CD4-positive, CD25-positive, alpha-beta regulatory T cell (primary cell): ENCODE measurements around the gene PDCD7. TPM values are rescaled to one million over a fixed set of nuclear protein-coding genes. Genes with fewer than 3 reads are reported as not detected.
"Not testable (repeated sequence)": the region's sequence is repeated elsewhere in the genome, so short reads cannot be mapped to it uniquely, and the experiment has no call there.

Source experiments
- ATAC-seq, 2 donors: fragments of 150-1000 bp; cut with Tn5 transposase; one replicate each; pipeline ENCODE4 v1.10.0; 2021; ENCODE audit warnings: low read depth in 2 of 2, moderate number of reproducible peaks in 2 of 2, moderate library complexity in 1 of 2
- DNase-seq, 3 donors: peaks; one replicate each; pipeline versions ENCODE4 v3.0.0 to v3.0.0-alpha.2; 2012 to 2022; ENCODE audit warnings: mixed read lengths in 1 of 3
- H3K27ac ChIP-seq: one replicate; pipeline ENCODE4 v1.7.0; 2013; ENCODE audit warnings: mild to moderate bottlenecking, low read length; ENCODE audit not compliant: insufficient read depth, poor library complexity, severe bottlenecking
- H3K27me3 ChIP-seq: one replicate; pipeline ENCODE4 v1.7.0; 2013; ENCODE audit warnings: low read length; ENCODE audit not compliant: control insufficient read depth, insufficient read depth
- H3K36me3 ChIP-seq: one replicate; pipeline ENCODE4 v1.7.0; 2013; ENCODE audit warnings: mild to moderate bottlenecking, low read length, moderate library complexity; ENCODE audit not compliant: control insufficient read depth, insufficient read depth
- H3K4me1 ChIP-seq: 2 replicates; pipeline ENCODE4 v1.7.0; 2013; ENCODE audit warnings: mild to moderate bottlenecking, low read length; ENCODE audit not compliant: insufficient read depth, control insufficient read depth, poor library complexity, severe bottlenecking
- H3K4me3 ChIP-seq: one replicate; pipeline ENCODE4 v1.7.0; 2013; ENCODE audit warnings: low read depth, mild to moderate bottlenecking, low read length, moderate library complexity
- H3K9me3 ChIP-seq, 2 experiments: 1 replicate in 1 of 2; 2 replicates in 1 of 2; pipeline ENCODE4 v1.7.0; 2013; ENCODE audit warnings: low read length in 2 of 2, mild to moderate bottlenecking in 1 of 2, moderate library complexity in 1 of 2; ENCODE audit not compliant: control insufficient read depth in 2 of 2
- H3K27ac Mint-ChIP-seq, 3 donors: one replicate each; pipeline ENCODE4 v1.8.0; 2020 to 2022; ENCODE audit warnings: mild to moderate bottlenecking in 3 of 3, mixed read lengths in 3 of 3, moderate library complexity in 2 of 3
- H3K27me3 Mint-ChIP-seq: one replicate; pipeline ENCODE4 v1.8.0; 2022; ENCODE audit warnings: mild to moderate bottlenecking, mixed read lengths
- H3K36me3 Mint-ChIP-seq: one replicate; pipeline ENCODE4 v1.8.0; 2020; ENCODE audit warnings: mixed read lengths
- H3K4me1 Mint-ChIP-seq, 4 donors: one replicate each; pipeline ENCODE4 v1.8.0; 2020 to 2022; ENCODE audit warnings: mixed read lengths in 4 of 4, mild to moderate bottlenecking in 1 of 4
- H3K4me3 Mint-ChIP-seq, 4 donors: one replicate each; pipeline ENCODE4 v1.8.0; 2020 to 2022; ENCODE audit warnings: mild to moderate bottlenecking in 4 of 4, mixed read lengths in 4 of 4, moderate library complexity in 3 of 4
- H3K9me3 Mint-ChIP-seq, 7 donors: one replicate each; pipeline ENCODE4 v1.8.0; 2020 to 2022; ENCODE audit warnings: mixed read lengths in 7 of 7, mild to moderate bottlenecking in 3 of 7, moderate library complexity in 2 of 7
- polyA plus RNA-seq, 4 donors: library from polyadenylated mRNA; unstranded; fragments of 300-500 nt; fragmentation: Illumina TruSeq; gene quantifications; one replicate each; pipeline ENCODE4 v1.2.3, GENCODE V29; 2021
- total RNA-seq: library from RNA; stranded (reverse); gene quantifications from one replicate; pipeline ENCODE4 v1.2.3, GENCODE V29; 2022

Gene PDCD7
- total and polyA plus RNA-seq, 5 donors from 2014 or later = 12.3 to 37.6 (median 14.6) TPM

- H3K27me3 ChIP-seq = no peaks in the 10 kb centered on the region
- no peaks in the 10 kb centered on the region for H3K9me3 ChIP-seq
- H3K36me3 ChIP-seq = peaks cover 41% of the 10 kb centered on the region
- H3K4me1 Mint-ChIP-seq = peaks cover 0 to 5% (median 1%) of the 10 kb centered on the region in 4 donors
- DNase-seq (peak; percentile 8 to 52 (median 9)), ATAC-seq (no peak)
- H3K4me3 Mint-ChIP-seq = no peak overlapping the region
- peak overlapping the region in 1 of 3 donors; percentile 84 for H3K27ac Mint-ChIP-seq
- no peaks in the 10 kb centered on the region for H3K4me1 ChIP-seq
- H3K27me3 Mint-ChIP-seq = no peaks in the 10 kb centered on the region
- H3K4me3 ChIP-seq = no peak overlapping the region
- no peaks in the 10 kb centered on the region for H3K9me3 Mint-ChIP-seq
- H3K36me3 Mint-ChIP-seq = peaks cover 43% of the 10 kb centered on the region
- no peak overlapping the region for H3K27ac ChIP-seq
Observed at GRCh38 chr15:65101411-65101890, 32.2 kb downstream of the PDCD7 start.

GRCh38 chr15:65100442-65100841, 33.2 kb downstream of the PDCD7 start:
- H3K27ac Mint-ChIP-seq = no peak overlapping the region
- no peaks in the 10 kb centered on the region for H3K27me3 Mint-ChIP-seq
- H3K4me3 Mint-ChIP-seq = no peak overlapping the region
- H3K27ac ChIP-seq = no peak overlapping the region
- H3K36me3 Mint-ChIP-seq = peaks cover 40% of the 10 kb centered on the region
- peaks cover 35% of the 10 kb centered on the region for H3K36me3 ChIP-seq
- no peaks in the 10 kb centered on the region for H3K9me3 ChIP-seq
- H3K9me3 Mint-ChIP-seq = no peaks in the 10 kb centered on the region
- ATAC-seq (no peak), DNase-seq (no peak)
- peaks cover 0 to 5% (median 1%) of the 10 kb centered on the region in 4 donors for H3K4me1 Mint-ChIP-seq
- H3K27me3 ChIP-seq = no peaks in the 10 kb centered on the region
- no peaks in the 10 kb centered on the region for H3K4me1 ChIP-seq
- H3K4me3 ChIP-seq = no peak overlapping the region

- H3K36me3 ChIP-seq = peaks cover 29% of the 10 kb centered on the region
- not testable (repeated sequence) for H3K27ac Mint-ChIP-seq, H3K4me3 ChIP-seq, H3K4me1 ChIP-seq, H3K9me3 ChIP-seq, H3K27ac ChIP-seq, H3K27me3 ChIP-seq, DNase-seq, H3K4me1 Mint-ChIP-seq, H3K9me3 Mint-ChIP-seq, ATAC-seq, H3K4me3 Mint-ChIP-seq, H3K27me3 Mint-ChIP-seq
- peaks cover 37% of the 10 kb centered on the region for H3K36me3 Mint-ChIP-seq
Observed at GRCh38 chr15:65099801-65100200, 33.8 kb downstream of the PDCD7 start.

GRCh38 chr15:65099336-65099735, 34.3 kb downstream of the PDCD7 start:
- no peak overlapping the region for H3K4me3 ChIP-seq
- H3K4me1 ChIP-seq = no peaks in the 10 kb centered on the region
- Mint-ChIP-seq H3K27ac (no peak overlapping the region), H3K4me1 (peaks cover 0 to 5% (median 1%) of the 10 kb centered on the region in 4 donors), H3K27me3 (no peaks in the 10 kb centered on the region), H3K36me3 (peaks cover 37% of the 10 kb centered on the region), H3K4me3 (no peak overlapping the region), H3K9me3 (no peaks in the 10 kb centered on the region)
- no peak for ATAC-seq
- no peaks in the 10 kb centered on the region for H3K27me3 ChIP-seq
- peaks cover 28% of the 10 kb centered on the region for H3K36me3 ChIP-seq
- no peak overlapping the region for H3K27ac ChIP-seq
- DNase-seq = no peak
- H3K9me3 ChIP-seq = no peaks in the 10 kb centered on the region

- no peaks in the 10 kb centered on the region for H3K4me1 ChIP-seq
- no peaks in the 10 kb centered on the region for H3K27me3 ChIP-seq
- ATAC-seq (no peak), DNase-seq (no peak)
- H3K4me3 ChIP-seq = no peak overlapping the region
- Mint-ChIP-seq H3K36me3 (peaks cover 30% of the 10 kb centered on the region), H3K4me3 (no peak overlapping the region), H3K27me3 (no peaks in the 10 kb centered on the region), H3K4me1 (peaks cover 0 to 3% (median 0%) of the 10 kb centered on the region in 4 donors), H3K9me3 (no peaks in the 10 kb centered on the region), H3K27ac (no peak overlapping the region)
- no peak overlapping the region for H3K27ac ChIP-seq
- H3K36me3 ChIP-seq = peaks cover 28% of the 10 kb centered on the region
- H3K9me3 ChIP-seq = no peaks in the 10 kb centered on the region
Observed at GRCh38 chr15:65097651-65098263, 35.9 kb downstream of the PDCD7 start.

GRCh38 chr15:65096481-65097385, 36.9 kb downstream of the PDCD7 start:
- Mint-ChIP-seq H3K4me3 (no peak overlapping the region), H3K27ac (no peak overlapping the region), H3K27me3 (no peaks in the 10 kb centered on the region), H3K9me3 (no peaks in the 10 kb centered on the region), H3K36me3 (peaks cover 30% of the 10 kb centered on the region), H3K4me1 (peaks cover 0 to 2% (median 0%) of the 10 kb centered on the region in 4 donors)
- no peak for ATAC-seq
- Histone ChIP-seq H3K9me3 (no peaks in the 10 kb centered on the region), H3K4me1 (no peaks in the 10 kb centered on the region), H3K27ac (no peak overlapping the region), H3K36me3 (peaks cover 28% of the 10 kb centered on the region), H3K4me3 (no peak overlapping the region), H3K27me3 (no peaks in the 10 kb centered on the region)
- DNase-seq = no peak

- Histone ChIP-seq H3K9me3 (no peaks in the 10 kb centered on the region), H3K36me3 (peaks cover 24% of the 10 kb centered on the region), H3K27me3 (no peaks in the 10 kb centered on the region), H3K27ac (no peak overlapping the region), H3K4me3 (no peak overlapping the region), H3K4me1 (no peaks in the 10 kb centered on the region)
- Mint-ChIP-seq H3K27me3 (no peaks in the 10 kb centered on the region), H3K27ac (no peak overlapping the region), H3K9me3 (no peaks in the 10 kb centered on the region), H3K4me1 (no peaks in the 10 kb centered on the region), H3K4me3 (no peak overlapping the region), H3K36me3 (peaks cover 24% of the 10 kb centered on the region)
- ATAC-seq (no peak), DNase-seq (no peak)
Observed at GRCh38 chr15:65095747-65096104, 37.9 kb downstream of the PDCD7 start.
